ENCODE results near the gene MAP3K9.

Gene MAP3K9

GRCh38 chr14:70716483-70716882 is 92.8 kb downstream of the MAP3K9 start:
- Histone ChIP-seq H3K27me3 (ENCODE audit: control insufficient read depth, insufficient read depth, low read length, poor library complexity, severe bottlenecking) (no peaks in the 10 kb centered on the region), H3K9me3 (ENCODE audit: control insufficient read depth, low read length) (no peaks in the 10 kb centered on the region), H3K36me3 (ENCODE audit: control insufficient read depth, insufficient read depth, low read length) (no peaks in the 10 kb centered on the region), H3K4me1 (ENCODE audit: control insufficient read depth, insufficient read depth, low read length) (peaks cover 5% of the 10 kb centered on the region), H3K27ac (ENCODE audit: insufficient read depth, low read depth, low read length, poor library complexity, severe bottlenecking) (no peak overlapping the region), H3K4me3 (ENCODE audit: insufficient read depth, low read depth, low read length) (no peak overlapping the region)
- 94% methylated on average over 3 to 5 of the region's 5 CpGs for WGBS, 2 experiments

- no peak overlapping the region for H3K27ac ChIP-seq (ENCODE audit: insufficient read depth, low read depth, low read length, poor library complexity, severe bottlenecking)
- H3K9me3 ChIP-seq (ENCODE audit: control insufficient read depth, low read length), result no peaks in the 10 kb centered on the region
- no peak overlapping the region for H3K4me3 ChIP-seq (ENCODE audit: insufficient read depth, low read depth, low read length)
- H3K36me3 ChIP-seq (ENCODE audit: control insufficient read depth, insufficient read depth, low read length), result no peaks in the 10 kb centered on the region
- no peaks in the 10 kb centered on the region for H3K27me3 ChIP-seq (ENCODE audit: control insufficient read depth, insufficient read depth, low read length, poor library complexity, severe bottlenecking)
- peaks cover 6% of the 10 kb centered on the region for H3K4me1 ChIP-seq (ENCODE audit: control insufficient read depth, insufficient read depth, low read length)
- 17 to 22% methylated on average over 8 of the region's 8 CpGs for WGBS, 2 experiments
Observed at GRCh38 chr14:70714055-70714550, 95.2 kb downstream of the MAP3K9 start.

GRCh38 chr14:70713511-70713916 is 95.8 kb downstream of the MAP3K9 start:
- 78% methylated on average over 3 of the region's 3 CpGs for WGBS, 2 experiments

GRCh38 chr14:70713096-70713495 is 96.2 kb downstream of the MAP3K9 start:
- Histone ChIP-seq H3K9me3 (ENCODE audit: control insufficient read depth, low read length) (no peaks in the 10 kb centered on the region), H3K27ac (ENCODE audit: insufficient read depth, low read depth, low read length, poor library complexity, severe bottlenecking) (no peak overlapping the region), H3K4me3 (ENCODE audit: insufficient read depth, low read depth, low read length) (no peak overlapping the region), H3K4me1 (ENCODE audit: control insufficient read depth, insufficient read depth, low read length) (peaks cover 4% of the 10 kb centered on the region), H3K36me3 (ENCODE audit: control insufficient read depth, insufficient read depth, low read length) (no peaks in the 10 kb centered on the region), H3K27me3 (ENCODE audit: control insufficient read depth, insufficient read depth, low read length, poor library complexity, severe bottlenecking) (no peaks in the 10 kb centered on the region)
- WGBS, 2 experiments, result 82 to 85% methylated on average over 4 of the region's 4 CpGs

More at GRCh38 chr14:70713511-70713916, 95.8 kb downstream of the MAP3K9 start:
- Histone ChIP-seq H3K4me3 (ENCODE audit: insufficient read depth, low read depth, low read length) (no peak overlapping the region), H3K27me3 (ENCODE audit: control insufficient read depth, insufficient read depth, low read length, poor library complexity, severe bottlenecking) (no peaks in the 10 kb centered on the region), H3K9me3 (ENCODE audit: control insufficient read depth, low read length) (no peaks in the 10 kb centered on the region), H3K36me3 (ENCODE audit: control insufficient read depth, insufficient read depth, low read length) (no peaks in the 10 kb centered on the region), H3K27ac (ENCODE audit: insufficient read depth, low read depth, low read length, poor library complexity, severe bottlenecking) (no peak overlapping the region), H3K4me1 (ENCODE audit: control insufficient read depth, insufficient read depth, low read length) (peaks cover 7% of the 10 kb centered on the region)

GRCh38 chr14:70711451-70711850 is 97.9 kb downstream of the MAP3K9 start:
- H3K27me3 ChIP-seq (ENCODE audit: control insufficient read depth, insufficient read depth, low read length, poor library complexity, severe bottlenecking), result no peaks in the 10 kb centered on the region
- H3K9me3 ChIP-seq (ENCODE audit: control insufficient read depth, low read length), result no peaks in the 10 kb centered on the region
- no peak overlapping the region for H3K4me3 ChIP-seq (ENCODE audit: insufficient read depth, low read depth, low read length)
- 88 to 94% methylated on average over 1 of the region's 1 CpG for WGBS, 2 experiments
- no peak overlapping the region for H3K27ac ChIP-seq (ENCODE audit: insufficient read depth, low read depth, low read length, poor library complexity, severe bottlenecking)
- no peaks in the 10 kb centered on the region for H3K36me3 ChIP-seq (ENCODE audit: control insufficient read depth, insufficient read depth, low read length)
- H3K4me1 ChIP-seq (ENCODE audit: control insufficient read depth, insufficient read depth, low read length), result peaks cover 4% of the 10 kb centered on the region

- Histone ChIP-seq H3K9me3 (ENCODE audit: control insufficient read depth, low read length) (no peaks in the 10 kb centered on the region), H3K27ac (ENCODE audit: insufficient read depth, low read depth, low read length, poor library complexity, severe bottlenecking) (no peak overlapping the region), H3K4me3 (ENCODE audit: insufficient read depth, low read depth, low read length) (no peak overlapping the region), H3K4me1 (ENCODE audit: control insufficient read depth, insufficient read depth, low read length) (peaks cover 4% of the 10 kb centered on the region), H3K27me3 (ENCODE audit: control insufficient read depth, insufficient read depth, low read length, poor library complexity, severe bottlenecking) (no peaks in the 10 kb centered on the region), H3K36me3 (ENCODE audit: control insufficient read depth, insufficient read depth, low read length) (no peaks in the 10 kb centered on the region)
- WGBS, 2 experiments, result 84 to 87% methylated on average over 8 of the region's 8 CpGs
Observed at GRCh38 chr14:70709726-70710382, 99.5 kb downstream of the MAP3K9 start.

- no peak overlapping the region for H3K4me3 ChIP-seq (ENCODE audit: insufficient read depth, low read depth, low read length)
- 66% methylated on average over 15 of the region's 15 CpGs for WGBS, 2 experiments
- no peak overlapping the region for H3K27ac ChIP-seq (ENCODE audit: insufficient read depth, low read depth, low read length, poor library complexity, severe bottlenecking)
- no peaks in the 10 kb centered on the region for H3K27me3 ChIP-seq (ENCODE audit: control insufficient read depth, insufficient read depth, low read length, poor library complexity, severe bottlenecking)
- no peaks in the 10 kb centered on the region for H3K36me3 ChIP-seq (ENCODE audit: control insufficient read depth, insufficient read depth, low read length)
- H3K9me3 ChIP-seq (ENCODE audit: control insufficient read depth, low read length), result no peaks in the 10 kb centered on the region
- peaks cover 4% of the 10 kb centered on the region for H3K4me1 ChIP-seq (ENCODE audit: control insufficient read depth, insufficient read depth, low read length)
Observed at GRCh38 chr14:70708717-70709570, 100.4 kb downstream of the MAP3K9 start.

- Histone ChIP-seq H3K36me3 (ENCODE audit: control insufficient read depth, insufficient read depth, low read length) (no peaks in the 10 kb centered on the region), H3K27me3 (ENCODE audit: control insufficient read depth, insufficient read depth, low read length, poor library complexity, severe bottlenecking) (no peaks in the 10 kb centered on the region), H3K27ac (ENCODE audit: insufficient read depth, low read depth, low read length, poor library complexity, severe bottlenecking) (no peak overlapping the region), H3K4me1 (ENCODE audit: control insufficient read depth, insufficient read depth, low read length) (peaks cover 4% of the 10 kb centered on the region), H3K9me3 (ENCODE audit: control insufficient read depth, low read length) (no peaks in the 10 kb centered on the region), H3K4me3 (ENCODE audit: insufficient read depth, low read depth, low read length) (no peak overlapping the region)
- WGBS, 2 experiments, result 72 to 76% methylated on average over 5 to 6 of the region's 6 CpGs
Observed at GRCh38 chr14:70707138-70708038, 101.9 kb downstream of the MAP3K9 start.

- Histone ChIP-seq H3K9me3 (ENCODE audit: control insufficient read depth, low read length) (no peaks in the 10 kb centered on the region), H3K36me3 (ENCODE audit: control insufficient read depth, insufficient read depth, low read length) (no peaks in the 10 kb centered on the region), H3K27me3 (ENCODE audit: control insufficient read depth, insufficient read depth, low read length, poor library complexity, severe bottlenecking) (no peaks in the 10 kb centered on the region), H3K27ac (ENCODE audit: insufficient read depth, low read depth, low read length, poor library complexity, severe bottlenecking) (no peak overlapping the region), H3K4me3 (ENCODE audit: insufficient read depth, low read depth, low read length) (no peak overlapping the region), H3K4me1 (ENCODE audit: control insufficient read depth, insufficient read depth, low read length) (peaks cover 4% of the 10 kb centered on the region)
Observed at GRCh38 chr14:70706177-70706576, 103.1 kb downstream of the MAP3K9 start.

Data from ectodermal cell (in vitro differentiated cells).